Esophagus mucosa (tissue), 1 donor: ENCODE data around the gene PIGR. TPM values are rescaled to one million over a fixed set of nuclear protein-coding genes. Genes with fewer than 3 reads are reported as not detected.

Experiments used
- ATAC-seq: fragments of 200-7000 bp; cut with Tn5 transposase; one replicate; pipeline ENCODE4 v1.9.1; 2020
- total RNA-seq: library from RNA; stranded (reverse); gene quantifications from one replicate; pipeline ENCODE4 v1.2.4, GENCODE V29; 2023
- donor health status: DM: yes; HTN: yes; CAD: no.

The PIGR gene
- total RNA-seq, 1 donor from 2014 or later = 35.4 TPM

DNA sequence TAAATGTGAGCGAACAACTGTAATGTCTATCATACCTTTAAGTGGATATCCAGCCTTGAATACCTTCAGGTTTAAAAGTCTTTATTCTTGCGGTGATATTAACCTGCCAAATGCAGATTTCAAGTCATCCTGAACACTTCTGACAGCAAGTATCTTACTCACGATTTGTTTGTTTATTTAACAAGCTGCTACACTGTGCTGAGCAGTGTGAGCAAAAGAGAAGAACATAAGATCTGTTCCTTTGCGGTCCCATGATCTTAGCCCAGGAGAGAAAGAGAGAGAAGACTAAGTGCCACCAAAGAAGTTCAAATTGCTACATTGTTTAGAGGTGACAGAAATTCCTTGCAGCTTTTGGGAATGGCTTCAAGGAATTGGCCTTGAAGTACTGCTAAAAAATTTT, 58.6 kb downstream of the PIGR start:
- no peak for ATAC-seq

DNA sequence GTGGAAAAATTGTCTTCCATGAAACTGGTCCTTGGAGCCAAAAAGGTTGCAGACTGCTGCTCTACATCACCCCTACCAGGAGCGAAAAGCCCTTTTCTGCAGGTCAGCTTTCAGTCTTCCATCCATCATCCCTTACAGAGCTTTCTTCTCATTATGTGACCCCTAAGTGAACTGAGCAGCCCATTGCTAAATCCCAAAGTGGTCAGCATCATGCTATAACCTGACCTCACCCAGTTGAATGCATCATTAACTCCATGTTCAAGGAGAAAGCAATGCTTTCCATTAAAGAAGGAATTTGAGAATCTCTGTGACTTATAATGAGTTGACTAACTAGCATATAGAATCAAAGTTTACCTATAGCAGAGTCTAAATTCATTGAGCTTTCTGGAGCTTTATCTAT, 59.4 kb downstream of the PIGR start:
- ATAC-seq = no peak

DNA sequence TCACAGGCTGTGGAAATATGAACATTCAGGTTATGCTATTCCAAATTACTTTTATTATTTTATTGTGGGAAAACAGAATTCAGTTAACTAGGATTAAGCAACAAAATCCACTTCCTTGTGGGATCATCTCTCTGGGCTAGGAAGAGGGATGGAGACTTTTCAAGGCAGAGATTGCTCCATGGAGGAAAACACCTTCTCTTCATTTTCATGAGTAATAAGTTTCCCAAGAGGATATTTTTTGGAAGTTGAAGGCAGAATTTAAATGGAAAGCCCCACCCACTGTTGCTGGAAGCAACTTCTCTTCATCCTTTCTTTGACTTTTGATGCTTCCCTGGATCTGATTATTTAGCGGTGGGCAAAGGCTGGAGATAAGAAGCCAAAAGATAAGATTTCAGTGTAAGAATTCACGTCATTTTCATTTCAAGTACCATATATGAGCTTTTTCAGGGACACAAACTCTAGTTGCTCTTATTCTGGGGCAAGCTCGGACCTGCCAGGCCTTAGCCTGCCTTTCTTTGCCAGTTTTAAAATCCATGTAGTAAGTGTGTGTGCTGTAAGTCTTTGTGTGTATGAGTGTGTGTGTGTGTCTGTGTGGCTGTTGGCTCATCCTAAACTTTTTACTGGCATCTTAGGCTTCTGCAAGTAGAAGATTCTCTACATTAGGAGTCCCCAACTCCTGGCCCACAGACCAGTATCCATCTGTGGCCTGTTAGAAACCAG, 60.8 kb downstream of the PIGR start:
- ATAC-seq = peak; percentile 83

DNA sequence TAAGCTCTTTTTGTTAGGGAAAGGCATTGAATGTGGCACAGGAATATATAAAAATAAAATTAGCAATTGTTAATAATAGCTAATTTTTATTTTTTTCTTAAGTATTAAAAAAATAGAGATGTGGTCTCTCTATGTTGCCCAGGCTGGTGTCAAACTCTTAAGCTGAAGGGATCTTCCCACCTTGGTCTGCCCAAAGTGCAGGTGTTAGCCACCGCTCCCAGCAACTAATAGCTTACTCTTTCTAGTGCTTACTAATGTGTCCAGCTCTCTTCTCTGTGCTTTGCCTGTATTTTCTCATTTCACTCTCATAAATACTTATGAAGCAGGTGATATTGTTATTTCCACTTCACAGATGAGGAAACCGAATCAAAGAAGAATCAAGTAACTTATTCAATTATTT, 62.4 kb downstream of the PIGR start:
- ATAC-seq = no peak

DNA sequence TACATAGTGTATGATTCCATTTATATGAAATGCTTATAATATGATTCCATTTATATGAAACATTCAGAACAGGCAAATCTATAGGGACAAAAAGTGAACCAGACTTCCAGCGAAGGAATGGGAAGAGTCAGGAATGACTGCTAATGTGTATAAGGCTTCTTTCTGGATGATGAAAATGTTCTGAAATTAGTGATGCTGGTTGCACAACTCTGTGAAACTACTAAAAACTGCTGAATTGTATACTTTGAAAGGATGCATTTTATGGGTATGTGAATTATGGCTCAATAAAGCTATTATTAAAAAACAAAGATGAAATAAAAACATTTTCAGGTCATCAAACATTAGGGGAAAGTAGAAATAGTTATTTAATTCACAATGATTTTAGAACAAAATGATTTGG, 63.1 kb downstream of the PIGR start:
- ATAC-seq = no peak

DNA sequence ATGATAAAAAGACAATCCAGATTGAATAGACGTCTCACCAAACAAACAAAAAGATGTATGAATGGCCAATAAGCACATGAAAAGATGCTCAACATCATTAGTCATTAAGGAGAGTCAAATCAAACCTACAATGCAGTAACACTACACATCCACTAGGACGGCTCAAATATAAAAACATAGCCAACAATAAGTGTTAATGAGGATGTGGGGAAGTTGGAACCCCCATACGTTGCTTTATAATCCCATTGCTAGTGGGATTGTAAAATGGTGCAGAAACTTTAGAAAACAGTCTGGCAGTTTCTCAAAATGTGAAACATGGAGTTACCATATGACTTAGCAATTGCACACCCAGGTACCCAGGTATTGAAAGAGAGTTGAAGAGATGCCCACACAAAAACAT, 63.7 kb downstream of the PIGR start:
- ATAC-seq = no peak

DNA sequence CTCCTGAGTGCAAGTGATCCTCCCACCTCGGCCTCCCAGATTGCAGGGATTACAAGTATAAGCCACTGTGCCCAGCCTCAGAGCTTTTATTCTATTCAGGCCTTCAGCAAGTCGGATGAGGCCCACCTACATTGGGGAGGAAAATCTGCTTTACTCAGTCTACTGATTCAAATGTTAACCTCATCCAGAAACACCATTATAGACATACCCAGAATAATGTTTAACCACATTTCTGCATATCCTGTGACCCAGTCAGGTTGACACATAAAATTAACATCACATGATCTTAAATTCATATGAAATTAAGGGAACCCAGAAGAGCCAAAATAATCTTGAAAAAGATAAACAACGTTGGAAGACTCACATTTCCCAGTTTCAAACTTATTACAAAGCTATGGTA, 66.0 kb downstream of the PIGR start:
- ATAC-seq = no peak

Other genes with a start within 250 kb of the PIGR start
- 5.5 TPM for gene IL19, start 175.7 kb downstream of the PIGR start, total RNA-seq
- gene IL10, start 174.0 kb downstream of the PIGR start, total RNA-seq = 0.84 TPM
- not detected for gene IL20, start 80.8 kb downstream of the PIGR start, total RNA-seq
- gene IL24, start 49.0 kb downstream of the PIGR start, total RNA-seq = 0.12 TPM
- gene FCMR, start 24.5 kb downstream of the PIGR start, total RNA-seq = 2.9 TPM
- 0.08 TPM for gene FCAMR, start 24.0 kb upstream of the PIGR start, total RNA-seq
- gene C1orf116, start 86.3 kb upstream of the PIGR start, total RNA-seq = 62.2 TPM
- gene YOD1, start 104.7 kb upstream of the PIGR start, total RNA-seq = 14.4 TPM
- 20.3 TPM for gene PFKFB2, start 106.8 kb upstream of the PIGR start, total RNA-seq
- not detected for gene C4BPB, start 142.4 kb upstream of the PIGR start, total RNA-seq
- 0.24 TPM for gene C4BPA, start 157.8 kb upstream of the PIGR start, total RNA-seq